Fibroblast of lung (primary cell): ENCODE measurements around the gene ADAMTSL1. TPM values are rescaled to one million over a fixed set of nuclear protein-coding genes. Genes with fewer than 3 reads are reported as not detected.

Experiments
- DNase-seq, 2 donors: peaks; one replicate each; pipeline versions ENCODE4 v3.0.0 to v3.0.0-alpha.2; 2010; ENCODE audit warnings: low read depth in 2 of 2
- H2AFZ ChIP-seq: 2 replicates; pipeline ENCODE4 v1.5.1; 2012; ENCODE audit warnings: low read length, control low read depth, inconsistent platforms
- H3K27ac ChIP-seq: 2 replicates; pipeline ENCODE4 v1.5.1; 2011; ENCODE audit warnings: low read length, control low read depth; ENCODE audit not compliant: insufficient read depth
- H3K27me3 ChIP-seq: 2 replicates; pipeline ENCODE4 v1.5.1; 2011; ENCODE audit warnings: mild to moderate bottlenecking, low read length; ENCODE audit not compliant: control insufficient read depth, insufficient read depth
- H3K36me3 ChIP-seq: 2 replicates; pipeline ENCODE4 v1.5.1; 2011; ENCODE audit warnings: low read length; ENCODE audit not compliant: control insufficient read depth, insufficient read depth
- H3K4me1 ChIP-seq: 2 replicates; pipeline ENCODE4 v1.5.1; 2011; ENCODE audit warnings: low read length; ENCODE audit not compliant: control insufficient read depth, insufficient read depth; ENCODE audit errors: extremely low read depth
- H3K4me2 ChIP-seq: 2 replicates; pipeline ENCODE4 v1.5.1; 2011; ENCODE audit warnings: low read length, control low read depth; ENCODE audit not compliant: insufficient read depth; ENCODE audit errors: extremely low read depth
- H3K4me3 ChIP-seq, 4 experiments: fragments of 200-600 bp in 1 of 4; sonication (generic) in 1 of 4; replicated peaks in 1 of 4; 2 replicates each; pipeline ENCODE4 v1.5.1; 2011 to 2016; ENCODE audit warnings: low read length in 4 of 4, low read depth in 3 of 4, mild to moderate bottlenecking in 3 of 4, control low read depth in 2 of 4, inconsistent platforms in 1 of 4, mixed read lengths in 1 of 4; ENCODE audit not compliant: insufficient read depth in 1 of 4; ENCODE audit errors: control extremely low read depth in 1 of 4
- H3K79me2 ChIP-seq: 2 replicates; pipeline ENCODE4 v1.5.1; 2012; ENCODE audit warnings: mild to moderate bottlenecking, low read length, inconsistent platforms; ENCODE audit not compliant: control insufficient read depth, insufficient read depth
- H3K9ac ChIP-seq: 2 replicates; pipeline ENCODE4 v1.5.1; 2011; ENCODE audit warnings: mild to moderate bottlenecking, low read length, control low read depth; ENCODE audit not compliant: insufficient read depth
- H3K9me3 ChIP-seq: 2 replicates; pipeline ENCODE4 v1.5.1; 2012; ENCODE audit warnings: low read depth, low read length; ENCODE audit not compliant: control insufficient read depth, insufficient read depth
- H4K20me1 ChIP-seq: 2 replicates; pipeline ENCODE4 v1.5.1; 2011; ENCODE audit warnings: low read length; ENCODE audit not compliant: control insufficient read depth, insufficient read depth; ENCODE audit errors: extremely low read depth
- CTCF ChIP-seq, 2 donors: IDR thresholded peaks in 1 of 2; conservative IDR thresholded peaks in 1 of 2; 1 replicate in 1 of 2; 2 replicates in 1 of 2; pipeline ENCODE4 v1.5.1; 2011 to 2012; ENCODE audit warnings: low read length in 2 of 2, control low read depth in 1 of 2, inconsistent platforms in 1 of 2, low read depth in 1 of 2, mild to moderate bottlenecking in 1 of 2
- EZH2 ChIP-seq: IDR thresholded peaks from 2 replicates; pipeline ENCODE4 v1.5.1; 2012; ENCODE audit warnings: low read length, control low read depth, mild to moderate bottlenecking; ENCODE audit errors: missing control alignments
- polyA plus RNA-seq, 2 donors: library from polyadenylated mRNA; depleted of rRNA in 1 of 2; stranded (reverse) in 1 of 2; unstranded in 1 of 2; fragments of >200 nt; gene quantifications; 2 replicates each; pipeline ENCODE4 v1.2.1, GENCODE V29; 2011 to 2012; ENCODE audit warnings: missing spikeins in 1 of 2
- total RNA-seq: library from RNA; depleted of rRNA; stranded (reverse); fragments of >200 nt; gene quantifications from 2 replicates; pipeline ENCODE4 v1.2.1, GENCODE V29; 2014

The ADAMTSL1 gene
- total and polyA plus RNA-seq, 2 donors (not counting 1 experiment from before 2014, with no cell fraction given), result 19.3 to 27.9 TPM

- H3K4me1 ChIP-seq, result no peaks in the 10 kb centered on the region
Observed at GRCh38 chr9:18618862-18619261, 144.9 kb downstream of the ADAMTSL1 start.

GRCh38 chr9:18622186-18622836, 148.4 kb downstream of the ADAMTSL1 start:
- H3K9me3 ChIP-seq, result no peaks in the 10 kb centered on the region
- no peak overlapping the region for H3K4me2 ChIP-seq
- no peak overlapping the region for H3K27ac ChIP-seq
- H3K79me2 ChIP-seq, result no peaks in the 10 kb centered on the region
- H3K4me3 ChIP-seq, result no peak overlapping the region
- no peaks in the 10 kb centered on the region for H3K36me3 ChIP-seq
- no peak overlapping the region for H2AFZ ChIP-seq
- H3K27me3 ChIP-seq, result no peaks in the 10 kb centered on the region
- TF ChIP-seq EZH2 (no peak), CTCF (conservative IDR thresholded peaks at IDR 0.05 in 1 of 2, IDR thresholded peaks at IDR 0.05 in 1 of 2; ENCODE audit: low read depth in 1 of 2, low read length in 2 of 2) (no peak)
- H4K20me1 ChIP-seq, result no peaks in the 10 kb centered on the region
- no peak overlapping the region for H3K9ac ChIP-seq
- no peak for DNase-seq
- no peaks in the 10 kb centered on the region for H3K4me1 ChIP-seq

More at GRCh38 chr9:18618862-18619261, 144.9 kb downstream of the ADAMTSL1 start:
- Histone ChIP-seq H3K4me3 (no peak overlapping the region), H2AFZ (no peak overlapping the region), H4K20me1 (no peaks in the 10 kb centered on the region), H3K36me3 (no peaks in the 10 kb centered on the region), H3K79me2 (no peaks in the 10 kb centered on the region), H3K9ac (no peak overlapping the region), H3K4me2 (no peak overlapping the region), H3K9me3 (no peaks in the 10 kb centered on the region), H3K27me3 (no peaks in the 10 kb centered on the region), H3K27ac (no peak overlapping the region)
- no peak for DNase-seq
- TF ChIP-seq EZH2 (no peak), CTCF (conservative IDR thresholded peaks at IDR 0.05 in 1 of 2, IDR thresholded peaks at IDR 0.05 in 1 of 2; ENCODE audit: low read depth in 1 of 2, low read length in 2 of 2) (no peak)

- no peak for TF ChIP-seq EZH2
- Histone ChIP-seq H3K36me3 (no peaks in the 10 kb centered on the region), H3K4me1 (no peaks in the 10 kb centered on the region), H2AFZ (no peak overlapping the region), H3K27ac (no peak overlapping the region), H3K4me3 (no peak overlapping the region), H3K9me3 (no peaks in the 10 kb centered on the region), H3K79me2 (no peaks in the 10 kb centered on the region), H3K9ac (no peak overlapping the region), H4K20me1 (no peaks in the 10 kb centered on the region), H3K4me2 (no peak overlapping the region), H3K27me3 (no peaks in the 10 kb centered on the region)
- no peak for DNase-seq
Observed at GRCh38 chr9:18623221-18624079, 149.5 kb downstream of the ADAMTSL1 start.
